ENCODE data around the gene B9D2.

Gene B9D2

GRCh38 chr19:41399091-41399490 is 35.1 kb upstream of the B9D2 start:
- H3K4me3 ChIP-seq (ENCODE audit: low read depth, low read length), result no peak overlapping the region

DNA sequence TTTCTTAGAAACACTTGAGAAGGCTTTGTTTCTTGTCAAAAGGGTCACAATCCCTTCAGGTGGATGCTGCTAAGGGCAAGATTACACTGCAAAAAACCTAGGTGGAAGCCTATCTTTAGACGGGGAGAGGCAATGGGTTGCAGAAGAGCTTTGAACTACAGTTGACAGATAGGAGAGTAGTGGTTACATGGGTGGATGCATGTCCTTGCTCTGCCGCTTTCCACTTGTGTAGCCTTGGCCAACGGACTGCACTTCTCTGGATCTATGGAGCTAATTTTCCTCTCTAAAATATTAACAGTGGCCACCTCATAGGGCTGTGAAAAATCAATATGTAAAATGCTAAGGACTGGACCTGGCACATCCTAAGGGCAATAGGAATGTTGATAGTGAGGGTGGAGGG is 34.6 kb upstream of the B9D2 start:
- H3K4me3 ChIP-seq (ENCODE audit: low read depth, low read length), result peak overlapping the region; percentile 73
- no peak for TF ChIP-seq CTCF (IDR thresholded peaks at IDR 0.05; ENCODE audit: borderline replicate concordance, insufficient read depth, low read depth, low read length)

More at GRCh38 chr19:41399091-41399490, 35.1 kb upstream of the B9D2 start:
- no peak for TF ChIP-seq CTCF (IDR thresholded peaks at IDR 0.05; ENCODE audit: borderline replicate concordance, insufficient read depth, low read depth, low read length)

DNA sequence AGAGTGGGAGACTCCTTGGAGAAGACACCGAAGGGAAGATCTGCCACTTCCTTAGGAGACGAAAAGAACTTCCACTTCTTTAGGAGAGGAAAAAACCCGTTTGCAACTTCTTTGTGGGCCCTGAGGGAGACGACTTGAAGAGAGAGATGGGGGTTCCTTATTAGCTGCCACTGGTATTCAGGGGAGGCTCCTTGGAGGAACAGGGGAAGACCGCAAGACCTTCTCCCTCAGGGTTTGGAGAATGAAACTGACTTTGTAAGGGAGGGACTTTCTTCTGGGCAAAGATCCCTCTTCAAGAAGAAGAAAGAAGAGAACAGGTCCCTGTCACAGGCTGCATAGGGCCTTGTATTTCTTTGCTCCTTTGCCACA is 34.1 kb upstream of the B9D2 start:
- H3K4me3 ChIP-seq (ENCODE audit: low read depth, low read length), result peak overlapping the region; percentile 73
- TF ChIP-seq CTCF (IDR thresholded peaks at IDR 0.05; ENCODE audit: borderline replicate concordance, insufficient read depth, low read depth, low read length), result no peak

GRCh38 chr19:41397086-41398049 is 33.4 kb upstream of the B9D2 start, which contains the start of the genes BCKDHA and EXOSC5:
Gene BCKDHA (plus strand): TSS chr19:41397818. CDS start chr19:41397828, 10 bp downstream.
Gene EXOSC5 (minus strand): TSS chr19:41397359. CDS start chr19:41397328, 31 bp downstream.
- H3K4me3 ChIP-seq (ENCODE audit: low read depth, low read length), result peak within 1 kb of the TSS; percentile 91
- no peak for TF ChIP-seq CTCF (IDR thresholded peaks at IDR 0.05; ENCODE audit: borderline replicate concordance, insufficient read depth, low read depth, low read length)

DNA sequence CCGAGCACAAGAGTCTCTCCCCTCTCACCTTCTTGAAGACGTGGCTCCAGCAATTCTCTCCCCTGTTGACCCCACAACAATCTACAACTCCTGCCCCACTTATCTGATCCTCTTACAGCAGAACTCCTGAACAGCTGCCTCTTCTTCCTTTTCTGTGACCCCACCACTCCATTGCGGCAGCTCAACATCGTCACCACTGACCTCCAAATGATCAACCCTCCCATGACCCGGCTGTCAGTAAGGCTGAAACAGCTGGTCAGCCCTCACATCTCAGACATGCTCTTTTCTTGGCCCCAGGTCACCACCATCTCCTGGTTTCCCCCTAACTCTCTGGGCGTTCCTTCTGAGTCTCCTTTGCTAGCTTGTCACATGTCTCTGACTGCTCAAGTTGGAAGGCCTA is 31.4 kb upstream of the B9D2 start:
- H3K4me3 ChIP-seq (ENCODE audit: low read depth, low read length), result peak overlapping the region; percentile 26
- TF ChIP-seq CTCF (IDR thresholded peaks at IDR 0.05; ENCODE audit: borderline replicate concordance, insufficient read depth, low read depth, low read length), result no peak

DNA sequence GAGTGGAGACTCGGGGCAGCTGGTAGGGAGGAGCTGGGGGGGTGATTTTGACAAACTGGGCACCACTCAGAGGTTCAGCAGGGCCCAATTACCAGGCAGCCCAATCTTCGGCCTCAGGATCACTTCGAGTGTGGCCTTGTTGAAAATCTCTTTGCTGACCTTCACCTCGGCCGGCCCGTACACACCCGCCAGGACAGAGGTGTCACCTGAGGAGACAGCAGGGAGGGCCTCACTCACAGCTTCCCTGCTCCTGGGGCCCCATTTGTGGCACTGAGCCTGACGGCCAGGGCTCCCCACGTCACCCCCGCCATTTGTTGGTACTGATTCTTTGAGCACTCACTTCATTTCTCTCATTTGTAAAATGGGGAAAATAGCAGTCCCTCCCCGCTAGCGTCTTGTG is 28.8 kb upstream of the B9D2 start:
- TF ChIP-seq CTCF (IDR thresholded peaks at IDR 0.05; ENCODE audit: borderline replicate concordance, insufficient read depth, low read depth, low read length), result no peak
- H3K4me3 ChIP-seq (ENCODE audit: low read depth, low read length), result no peak overlapping the region

GRCh38 chr19:41391618-41392017 is 27.7 kb upstream of the B9D2 start:
- H3K4me3 ChIP-seq (ENCODE audit: low read depth, low read length), result no peak overlapping the region
- no peak for TF ChIP-seq CTCF (IDR thresholded peaks at IDR 0.05; ENCODE audit: borderline replicate concordance, insufficient read depth, low read depth, low read length)
